ENCODE data around the gene ARPC5L.
"Not testable (repeated sequence)": the region's sequence is repeated elsewhere in the genome, so short reads cannot be mapped to it uniquely, and the experiment has no call there.

The ARPC5L gene

DNA sequence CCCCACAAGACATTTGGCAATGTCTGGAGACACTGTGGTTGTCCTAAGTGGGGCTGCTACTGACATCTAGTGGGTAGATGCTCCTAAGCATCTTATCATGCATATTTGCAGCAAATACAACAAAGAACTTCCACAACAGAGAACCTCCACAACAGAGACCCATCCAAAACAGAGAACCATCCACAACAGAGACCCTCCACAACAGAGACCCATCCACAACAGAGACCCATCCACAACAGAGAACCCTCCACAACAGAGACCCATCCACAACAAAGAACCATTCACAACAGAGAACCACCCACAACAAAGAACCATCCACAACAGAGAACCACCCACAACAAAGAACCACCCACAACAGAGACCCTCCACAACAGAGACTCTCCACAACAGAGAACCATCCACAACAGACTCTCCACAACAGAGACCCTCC, 32.8 kb downstream of the ARPC5L start:
- DNase-seq = no peak

DNA sequence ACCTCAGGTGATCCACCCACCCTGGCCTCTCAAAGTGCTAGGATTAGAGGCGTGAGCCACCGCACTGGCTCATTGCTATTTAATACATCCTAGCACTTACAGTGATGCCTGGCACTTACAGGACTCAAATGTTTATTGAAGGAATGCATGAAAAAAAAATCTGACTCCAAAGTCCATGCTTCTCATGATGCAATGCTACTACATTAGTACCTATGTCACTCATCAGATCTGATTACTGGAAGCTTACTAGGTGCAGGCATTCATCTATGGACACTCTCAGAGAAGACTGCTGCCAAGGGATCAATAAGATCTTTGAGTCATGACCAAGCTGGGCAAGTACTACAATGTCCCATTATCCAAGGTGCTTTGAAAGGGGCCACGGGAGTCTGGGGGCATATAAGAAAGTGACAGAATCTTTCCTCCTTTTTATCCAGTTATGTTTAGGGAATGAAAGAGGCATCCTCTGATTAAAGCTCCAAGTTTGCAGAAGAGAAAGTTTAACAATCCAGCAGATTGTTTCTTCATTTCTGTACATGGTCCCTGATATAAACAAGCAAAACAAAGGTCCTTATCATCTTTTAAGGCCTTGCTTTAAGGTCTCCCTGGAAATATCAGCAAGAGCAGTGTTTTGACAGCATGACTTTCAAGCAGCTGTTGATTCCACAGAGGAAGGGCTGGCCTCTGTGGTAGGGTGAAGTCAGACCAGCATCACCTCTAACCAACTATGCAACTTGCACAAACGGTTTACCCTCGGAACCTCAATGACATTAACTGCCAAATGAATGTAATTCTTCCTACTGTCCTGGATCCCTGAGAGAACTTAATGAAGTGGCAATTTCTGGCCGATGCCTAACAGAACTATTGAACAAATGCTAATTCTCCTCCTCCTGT, 35.9 kb downstream of the ARPC5L start:
- no peak for DNase-seq

DNA sequence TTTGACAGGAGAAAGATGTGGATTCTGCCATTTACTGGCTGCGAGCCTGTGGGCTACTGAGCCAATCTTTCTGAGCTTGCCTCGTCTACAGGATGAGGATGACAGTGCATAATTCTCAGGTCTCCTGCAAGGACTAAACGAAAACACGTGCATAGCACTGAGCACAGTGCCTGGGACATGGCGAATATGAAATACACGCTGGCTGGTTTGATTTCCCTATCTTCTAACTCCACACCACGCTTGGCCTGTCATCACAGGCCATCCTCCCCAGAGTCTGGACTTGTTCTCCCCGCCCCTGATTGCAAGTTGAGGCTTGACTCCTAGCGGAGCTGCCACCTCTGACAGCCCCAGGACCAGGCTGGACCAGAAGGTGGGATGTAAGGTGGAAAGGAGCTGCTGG, 37.9 kb downstream of the ARPC5L start:
- no peak for DNase-seq

- no peak for DNase-seq
These were observed 45.0 kb downstream of the ARPC5L start for GRCh38 chr9:124906966-124907365.

GRCh38 chr9:124908098-124908497, 46.2 kb downstream of the ARPC5L start:
- DNase-seq = no peak

GRCh38 chr9:124911766-124912165, 49.8 kb downstream of the ARPC5L start:
- DNase-seq = no peak

DNA sequence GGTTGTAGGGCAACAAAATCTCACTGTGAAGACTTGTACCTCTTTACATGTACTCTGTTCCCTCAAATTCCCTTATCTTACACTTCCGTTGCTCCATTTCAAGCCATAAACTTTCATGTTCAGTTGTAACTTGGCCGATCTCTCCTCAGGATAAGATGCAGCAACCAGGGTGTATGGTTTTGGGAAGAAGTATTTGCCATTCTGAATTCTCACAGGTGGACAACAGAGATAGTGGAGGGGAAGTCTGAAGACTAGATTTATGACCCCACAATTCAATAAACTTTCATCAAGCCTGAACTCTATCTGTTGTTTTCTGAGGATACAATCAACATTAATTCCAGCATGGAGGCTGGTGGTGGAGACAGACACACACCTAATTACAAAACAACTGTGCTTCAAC, 51.4 kb downstream of the ARPC5L start:
- DNase-seq = no peak

- DNase-seq = no peak
These were observed 52.9 kb downstream of the ARPC5L start for GRCh38 chr9:124914753-124915405.

GRCh38 chr9:124920394-124920793, 58.5 kb downstream of the ARPC5L start:
- not testable (repeated sequence) for DNase-seq

All from amniotic stem cell (primary cell).